Subcutaneous adipose tissue (tissue), 4 donors: ENCODE results near the gene CFAP53. TPM values are rescaled to one million over a fixed set of nuclear protein-coding genes. Genes with fewer than 3 reads are reported as not detected.

Experiments used
- small RNA-seq: library from RNA; depleted of rRNA; stranded (forward); fragments of <200 nt; gene quantifications from one replicate; pipeline ENCODE3, GENCODE V24; 2016
- total RNA-seq, 4 donors: library from RNA; depleted of rRNA; stranded (reverse); fragments of >200 nt; gene quantifications; one replicate each; pipeline ENCODE4 v1.1.0, GENCODE V29; 2016
- TF ChIP-seq, protein P1 (sequence below): fragments of 450-650 bp; IDR thresholded peaks from one replicate; pipeline ENCODE4 v1.5.1; 2016; ENCODE audit warnings: low read depth, mild to moderate bottlenecking, control low read depth, antibody characterized with exemption, moderate library complexity

CFAP53 gene
- total RNA-seq, 4 donors from 2014 or later: 0.34 to 1.5 (median 0.75) TPM; not detected in 1

DNA sequence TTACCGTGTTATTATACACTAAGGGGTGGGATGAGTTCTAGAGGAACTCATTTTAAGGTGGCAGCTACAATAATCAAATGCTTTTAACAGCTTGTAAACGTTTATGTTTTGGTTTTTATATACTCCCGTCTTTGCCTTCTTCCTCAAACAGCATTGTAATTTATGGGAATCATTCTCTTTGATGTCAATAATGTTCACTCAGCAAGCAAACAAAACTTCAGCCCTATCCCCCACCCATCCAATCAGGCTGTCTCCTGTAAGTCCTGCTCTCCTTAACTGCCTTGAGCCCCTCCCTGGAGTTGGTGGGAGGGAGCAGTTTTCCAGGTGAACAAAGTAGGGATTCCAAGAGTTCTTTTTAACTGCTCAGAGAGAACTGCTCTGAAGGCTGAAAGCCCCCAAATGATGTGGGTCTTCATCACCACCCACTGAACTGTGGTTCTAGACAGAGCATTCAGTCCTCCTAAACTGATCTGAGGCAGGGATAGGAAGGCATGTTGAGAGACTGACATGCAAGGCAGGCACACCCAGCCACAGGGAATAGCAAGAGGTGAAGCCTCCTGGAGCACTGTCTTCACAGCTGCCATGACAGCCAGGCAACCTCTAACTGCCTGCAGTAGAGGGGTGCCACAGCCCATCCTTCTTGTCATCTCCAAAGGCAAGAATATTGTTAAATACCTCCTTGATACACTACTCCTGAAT is 88.9 kb downstream of the CFAP53 start:
- TF ChIP-seq, protein P1, sequence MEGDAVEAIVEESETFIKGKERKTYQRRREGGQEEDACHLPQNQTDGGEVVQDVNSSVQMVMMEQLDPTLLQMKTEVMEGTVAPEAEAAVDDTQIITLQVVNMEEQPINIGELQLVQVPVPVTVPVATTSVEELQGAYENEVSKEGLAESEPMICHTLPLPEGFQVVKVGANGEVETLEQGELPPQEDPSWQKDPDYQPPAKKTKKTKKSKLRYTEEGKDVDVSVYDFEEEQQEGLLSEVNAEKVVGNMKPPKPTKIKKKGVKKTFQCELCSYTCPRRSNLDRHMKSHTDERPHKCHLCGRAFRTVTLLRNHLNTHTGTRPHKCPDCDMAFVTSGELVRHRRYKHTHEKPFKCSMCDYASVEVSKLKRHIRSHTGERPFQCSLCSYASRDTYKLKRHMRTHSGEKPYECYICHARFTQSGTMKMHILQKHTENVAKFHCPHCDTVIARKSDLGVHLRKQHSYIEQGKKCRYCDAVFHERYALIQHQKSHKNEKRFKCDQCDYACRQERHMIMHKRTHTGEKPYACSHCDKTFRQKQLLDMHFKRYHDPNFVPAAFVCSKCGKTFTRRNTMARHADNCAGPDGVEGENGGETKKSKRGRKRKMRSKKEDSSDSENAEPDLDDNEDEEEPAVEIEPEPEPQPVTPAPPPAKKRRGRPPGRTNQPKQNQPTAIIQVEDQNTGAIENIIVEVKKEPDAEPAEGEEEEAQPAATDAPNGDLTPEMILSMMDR: no peak

Small RNAs within 50 kb of the gene (small RNA-seq; reads per million reads assigned to genes)
- gene RN7SL310P: not detected

Other genes with a start within 250 kb of the CFAP53 start
- gene MYO5B, start 71.3 kb downstream of the CFAP53 start, total RNA-seq: 1 to 10 TPM; 1.2 to 2.2 (median 1.3) TPM
- 10 to 100 TPM; 42.6 to 71.0 (median 49.7) TPM for gene MBD1, start 15.0 kb upstream of the CFAP53 start, total RNA-seq
- gene CXXC1, start 21.2 kb upstream of the CFAP53 start, total RNA-seq: 10 to 100 TPM; 33.6 to 85.9 (median 42.8) TPM
- gene SKA1, start 108.6 kb upstream of the CFAP53 start, total RNA-seq: under 1 TPM in 3 of 4 donors, not detected in 1; 0.66 to 0.75 (median 0.68) TPM